Measurements from ENCODE around the gene SEMA4A. TPM values are rescaled to one million over a fixed set of nuclear protein-coding genes. Genes with fewer than 3 reads are reported as not detected.
A peak's percentile ranks its signal among the peaks of the same experiment; 100 is the strongest.

SEMA4A gene
- total RNA-seq, 1 donor from 2014 or later = 7.0 TPM

DNA sequence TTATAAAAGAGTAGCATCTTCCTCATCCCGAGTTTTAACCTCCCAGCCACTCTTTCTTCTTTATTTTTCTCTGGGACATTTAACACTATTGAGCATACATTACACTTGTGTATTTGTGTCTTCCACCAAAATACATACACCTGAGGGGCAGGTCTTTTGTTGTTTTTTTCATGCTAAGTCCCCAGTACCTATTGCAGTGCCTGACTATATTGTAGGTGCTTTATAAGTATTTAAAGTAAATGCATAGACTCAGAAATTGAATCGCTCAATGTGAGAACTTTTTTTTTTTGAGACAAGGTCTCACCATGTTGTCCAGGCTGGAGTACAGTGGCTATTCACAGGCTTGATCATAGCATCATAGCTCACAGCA lies 7.8 kb upstream of the SEMA4A start:
- Mint-ChIP-seq H3K4me3 (no peak overlapping the region), H3K27me3 (peaks cover 6% of the 10 kb centered on the region), H3K36me3 (ENCODE audit: low read depth) (no peaks in the 10 kb centered on the region), H3K4me1 (peaks cover 43% of the 10 kb centered on the region), H3K9me3 (no peaks in the 10 kb centered on the region), H3K27ac (no peak overlapping the region)
- ChIA-PET CTCF (interaction anchor here (0.7 to 13.6 kb wide), 8 partner anchors 9 to 174 kb away, joined by 3 to 215 read pairs (median 4); partner anchors contain the start of genes PMF1 and SLC25A44), POLR2A (interaction anchor here (6.8 kb wide), 1 partner anchor 81 kb away, joined by 53 read pairs; no protein-coding TSS in a partner anchor)
- intact Hi-C loops (cut with micrococcal nuclease) = loop anchor here (1.0 kb wide), 3 partner anchors 48 to 174 kb away; no protein-coding TSS in a partner anchor
- no peak for ATAC-seq (ENCODE audit: low read depth)
- TF ChIP-seq, protein P1, sequence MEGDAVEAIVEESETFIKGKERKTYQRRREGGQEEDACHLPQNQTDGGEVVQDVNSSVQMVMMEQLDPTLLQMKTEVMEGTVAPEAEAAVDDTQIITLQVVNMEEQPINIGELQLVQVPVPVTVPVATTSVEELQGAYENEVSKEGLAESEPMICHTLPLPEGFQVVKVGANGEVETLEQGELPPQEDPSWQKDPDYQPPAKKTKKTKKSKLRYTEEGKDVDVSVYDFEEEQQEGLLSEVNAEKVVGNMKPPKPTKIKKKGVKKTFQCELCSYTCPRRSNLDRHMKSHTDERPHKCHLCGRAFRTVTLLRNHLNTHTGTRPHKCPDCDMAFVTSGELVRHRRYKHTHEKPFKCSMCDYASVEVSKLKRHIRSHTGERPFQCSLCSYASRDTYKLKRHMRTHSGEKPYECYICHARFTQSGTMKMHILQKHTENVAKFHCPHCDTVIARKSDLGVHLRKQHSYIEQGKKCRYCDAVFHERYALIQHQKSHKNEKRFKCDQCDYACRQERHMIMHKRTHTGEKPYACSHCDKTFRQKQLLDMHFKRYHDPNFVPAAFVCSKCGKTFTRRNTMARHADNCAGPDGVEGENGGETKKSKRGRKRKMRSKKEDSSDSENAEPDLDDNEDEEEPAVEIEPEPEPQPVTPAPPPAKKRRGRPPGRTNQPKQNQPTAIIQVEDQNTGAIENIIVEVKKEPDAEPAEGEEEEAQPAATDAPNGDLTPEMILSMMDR (IDR thresholded peaks at IDR 0.05) = no peak
- no peak for DNase-seq

DNA sequence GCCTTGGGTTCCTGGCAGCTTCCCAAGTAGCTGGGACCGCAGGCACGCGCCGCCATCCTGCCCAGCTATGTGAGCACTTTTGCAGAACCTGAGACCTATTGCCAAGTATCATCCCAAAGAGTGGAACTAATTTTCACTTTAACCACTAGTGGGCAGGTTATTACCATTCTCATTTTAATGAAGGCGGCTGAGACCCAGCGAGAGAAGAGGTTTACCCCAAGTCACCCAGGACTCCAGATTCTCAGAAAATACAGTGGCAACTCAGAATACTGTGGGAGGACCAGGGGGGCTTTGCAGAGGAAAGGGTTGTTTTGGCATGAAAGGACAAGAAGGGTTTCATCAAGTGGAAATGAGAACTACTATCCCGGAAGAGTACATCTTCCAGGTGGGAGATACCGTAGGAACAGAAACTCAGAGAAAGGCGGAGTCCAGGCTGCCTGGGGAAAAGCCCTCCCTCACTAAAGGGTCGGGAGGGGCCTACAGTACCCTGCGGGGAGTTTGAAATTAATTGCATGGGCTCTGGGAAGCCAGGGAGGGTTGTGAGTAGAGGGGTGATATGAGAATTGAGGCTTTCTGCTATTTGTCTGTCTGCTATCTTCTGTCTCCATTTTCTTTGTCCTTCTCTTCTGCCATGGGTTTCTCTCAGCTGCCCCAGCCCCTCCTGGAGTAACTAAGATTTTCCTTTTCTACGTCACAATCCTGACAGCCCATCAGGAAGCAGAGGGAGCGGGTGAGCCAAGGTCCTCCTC lies 7.2 kb upstream of the SEMA4A start:
- ChIA-PET POLR2A (interaction anchor here (0.6 to 6.8 kb wide), 4 partner anchors 11 to 80 kb away, joined by 4 to 71 read pairs (median 28); partner anchors contain the start of gene PMF1), CTCF (interaction anchor here (0.7 to 13.6 kb wide), 8 partner anchors 8 to 173 kb away, joined by 3 to 215 read pairs (median 4); partner anchors contain the start of genes PMF1 and SLC25A44)
- peak; percentile 59 for ATAC-seq (ENCODE audit: low read depth)
- Mint-ChIP-seq H3K27me3 (peaks cover 6% of the 10 kb centered on the region), H3K4me3 (peak overlapping the region; percentile 66), H3K36me3 (ENCODE audit: low read depth) (no peaks in the 10 kb centered on the region), H3K4me1 (peaks cover 48% of the 10 kb centered on the region), H3K27ac (peak overlapping the region; percentile 71), H3K9me3 (no peaks in the 10 kb centered on the region)
- TF ChIP-seq, protein P1 (IDR thresholded peaks at IDR 0.05) = no peak
- DNase-seq = no peak
- intact Hi-C loops (cut with micrococcal nuclease) = loop anchor here (1.0 kb wide), 3 partner anchors 47 to 173 kb away; no protein-coding TSS in a partner anchor

DNA sequence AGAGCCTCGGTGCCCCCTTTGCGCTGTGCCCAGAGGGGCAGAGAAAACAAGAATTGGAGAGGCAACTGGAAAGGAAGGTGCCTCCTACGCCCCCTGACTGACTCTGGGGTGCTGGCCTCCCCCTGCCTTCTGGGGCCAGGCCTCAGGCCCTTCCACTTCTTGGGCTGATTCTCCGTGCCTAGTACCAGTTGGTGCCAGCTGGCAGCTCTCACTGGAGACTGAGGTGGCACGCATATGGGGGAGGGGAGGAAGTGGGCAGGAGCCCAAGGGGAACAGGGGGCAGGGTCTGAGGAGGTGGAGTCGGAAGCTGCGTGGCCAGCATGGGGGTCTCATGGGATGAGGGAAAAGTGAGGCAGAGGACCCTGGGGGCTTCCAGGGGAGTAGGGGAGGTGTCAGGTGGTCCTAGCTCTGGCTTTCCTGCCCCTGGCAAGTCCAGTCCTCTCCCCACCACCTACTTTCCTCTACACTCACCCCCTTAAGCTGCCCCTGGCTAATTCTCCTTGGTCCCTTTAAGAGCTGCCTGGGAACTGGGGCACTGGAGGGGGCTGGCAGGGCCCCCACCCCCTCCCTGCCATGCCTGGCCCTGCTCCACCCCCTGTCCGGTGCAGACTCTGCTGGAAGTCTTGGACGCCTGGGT lies 6.5 kb upstream of the SEMA4A start:
- DNase-seq (no peak), ATAC-seq (ENCODE audit: low read depth) (no peak)
- TF ChIP-seq, protein P1 (IDR thresholded peaks at IDR 0.05) = no peak
- H3K27me3 Mint-ChIP-seq = peaks cover 6% of the 10 kb centered on the region
- no peak overlapping the region for H3K4me3 Mint-ChIP-seq
- H3K36me3 Mint-ChIP-seq (ENCODE audit: low read depth) = no peaks in the 10 kb centered on the region
- peak overlapping the region; percentile 71 for H3K27ac Mint-ChIP-seq
- intact Hi-C loops (cut with micrococcal nuclease) = loop anchor here (1.0 kb wide), 3 partner anchors 46 to 172 kb away; no protein-coding TSS in a partner anchor
- H3K4me1 Mint-ChIP-seq = peaks cover 55% of the 10 kb centered on the region
- CTCF ChIA-PET = interaction anchor here (0.8 to 13.6 kb wide), 4 partner anchors 47 to 80 kb away, joined by 3 to 215 read pairs (median 10); partner anchors contain the start of genes PMF1 and SLC25A44
- POLR2A ChIA-PET = interaction anchor here (0.6 to 6.8 kb wide), 8 partner anchors 9 to 80 kb away, joined by 3 to 71 read pairs (median 4); partner anchors contain the start of genes PMF1 and SLC25A44
- H3K9me3 Mint-ChIP-seq = no peaks in the 10 kb centered on the region

DNA sequence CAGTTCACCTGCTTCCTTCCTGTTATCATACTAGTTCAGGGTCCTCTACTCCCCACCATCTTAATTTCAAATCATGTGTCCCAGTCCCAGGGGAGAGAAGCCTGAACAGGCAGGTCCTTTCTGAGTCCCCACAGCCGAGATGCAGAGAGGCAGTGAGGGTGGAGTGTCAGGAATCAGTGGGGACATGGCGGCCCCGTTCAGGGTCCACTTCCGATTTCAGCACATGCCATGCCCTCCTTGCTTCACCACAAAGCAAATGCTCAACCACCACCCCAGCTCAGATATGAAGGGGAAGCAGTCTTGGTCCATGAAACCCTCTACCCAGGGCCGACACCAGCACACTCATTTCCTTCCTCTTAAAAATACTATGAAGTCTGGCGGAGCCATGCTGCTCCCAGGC lies 5.2 kb upstream of the SEMA4A start:
- Mint-ChIP-seq H3K9me3 (no peaks in the 10 kb centered on the region), H3K4me3 (peak overlapping the region; percentile 54), H3K36me3 (ENCODE audit: low read depth) (no peaks in the 10 kb centered on the region), H3K4me1 (peaks cover 66% of the 10 kb centered on the region), H3K27me3 (peaks cover 6% of the 10 kb centered on the region), H3K27ac (peak overlapping the region; percentile 88)
- DNase-seq = no peak
- TF ChIP-seq, protein P1 (IDR thresholded peaks at IDR 0.05) = no peak
- ChIA-PET CTCF (interaction anchor here (1.2 to 13.6 kb wide), 5 partner anchors 17 to 79 kb away, joined by 3 to 215 read pairs (median 5); partner anchors contain the start of gene SLC25A44), POLR2A (interaction anchor here (0.6 to 6.8 kb wide), 9 partner anchors 17 to 309 kb away, joined by 3 to 71 read pairs (median 5); partner anchors contain the start of genes PMF1 and SLC25A44)
- peak; percentile 59 for ATAC-seq (ENCODE audit: low read depth)
- intact Hi-C loops (cut with micrococcal nuclease) = no loop called here
